HCT116 (cell line): ENCODE measurements around the gene MAPK1IP1L. TPM values are rescaled to one million over a fixed set of nuclear protein-coding genes. Genes with fewer than 3 reads are reported as not detected.

ENCODE experiments used
- ATAC-seq: fragments of 200-7000 bp; cut with Tn5 transposase; 2 replicates; pipeline ENCODE4 v1.9.1; 2020; ENCODE audit warnings: mild to moderate bottlenecking, moderate library complexity
- BruUV-seq: library from RNA; stranded (reverse); fragments of 400-500 nt; replicated peaks from 2 replicates; lab custom pipeline; 2021; lab: Mats Ljungman, UMichigan
- CTCF ChIA-PET: fragments of 300-600 bp; sonication (Branson Sonifier 250); formaldehyde crosslinking; loops from one replicate; lab custom pipeline; 2021; ENCODE audit warnings: antibody characterized with exemption; lab: Charles Lee
- POLR2A ChIA-PET: fragments of 300-600, 350-600 bp; sonication (Branson Sonifier 250); formaldehyde crosslinking; loops from one replicate; lab custom pipeline; 2021; ENCODE audit warnings: antibody characterized with exemption; lab: Charles Lee
- RAD21 ChIA-PET, 2 experiments: fragments of 300-600 bp; sonication (Branson Sonifier 250); formaldehyde crosslinking; loops; one replicate each; lab custom pipeline; 2023; ENCODE audit warnings: low total read pairs in 2 of 2; ENCODE audit not compliant: uncharacterized antibody in 2 of 2, unreplicated experiment in 2 of 2, low non-redundant PET in 1 of 2; lab: Charles Lee
- DNase-seq: peaks from one replicate; pipeline ENCODE4 v3.0.0-alpha.2; 2010; ENCODE audit warnings: low read depth, low spot score
- H2AFZ ChIP-seq: fragments of 200-600 bp; shearing (Covaris generic), sonication (generic); 2 replicates; pipeline ENCODE4 v1.6.1; 2017; ENCODE audit warnings: low read depth, mixed run types, mixed read lengths, antibody characterized with exemption, low read length; ENCODE audit not compliant: poor library complexity, severe bottlenecking
- H3K27ac ChIP-seq: 2 replicates; pipeline ENCODE4 v1.5.1; 2012; ENCODE audit warnings: low read depth, low read length
- H3K27me3 ChIP-seq: fragments of 200-600 bp; sonication (generic); 2 replicates; pipeline ENCODE4 v1.6.1; 2016; ENCODE audit warnings: mixed run types, low read length, mixed read lengths; ENCODE audit not compliant: insufficient read depth
- H3K36me3 ChIP-seq, 2 experiments: fragments of 200-500 bp in 1 of 2; fragments of 200-600 bp in 1 of 2; sonication (Bioruptor generic) in 1 of 2; sonication (generic) in 1 of 2; 2 replicates each; pipeline versions ENCODE4 v1.5.1 to v1.6.1; 2014 to 2016; ENCODE audit warnings: low read length in 2 of 2, inconsistent platforms in 1 of 2, mixed read lengths in 1 of 2, mixed run types in 1 of 2; ENCODE audit not compliant: insufficient read depth in 2 of 2, control insufficient read depth in 1 of 2
- H3K4me1 ChIP-seq, 2 experiments: fragments of 200-600 bp in 1 of 2; sonication (generic) in 1 of 2; 2 replicates each; pipeline versions ENCODE4 v1.5.1 to v1.6.1; 2012 to 2017; ENCODE audit warnings: low read length in 2 of 2, inconsistent platforms in 1 of 2, mild to moderate bottlenecking in 1 of 2, mixed read lengths in 1 of 2, mixed run types in 1 of 2, moderate library complexity in 1 of 2; ENCODE audit not compliant: insufficient read depth in 2 of 2, control insufficient read depth in 1 of 2
- H3K4me2 ChIP-seq: fragments of 200-600 bp; sonication (generic); 2 replicates; pipeline ENCODE4 v1.6.1; 2017; ENCODE audit warnings: mixed run types, low read length, mixed read lengths
- H3K4me3 ChIP-seq, 2 experiments: fragments of 200-600 bp in 1 of 2; sonication (generic) in 1 of 2; replicated peaks in 1 of 2; 2 replicates each; pipeline ENCODE4 v1.5.1; 2011 to 2016; ENCODE audit warnings: low read length in 2 of 2, control low read depth in 1 of 2, low read depth in 1 of 2, mild to moderate bottlenecking in 1 of 2, mixed read lengths in 1 of 2, mixed run types in 1 of 2
- H3K79me2 ChIP-seq: fragments of 200-600 bp; sonication (generic); 2 replicates; pipeline ENCODE4 v1.6.1; 2017; ENCODE audit warnings: mild to moderate bottlenecking, mixed run types, low read length, moderate library complexity, mixed read lengths; ENCODE audit not compliant: insufficient read depth
- H3K9ac ChIP-seq: fragments of 200-600 bp; sonication (generic); 2 replicates; pipeline ENCODE4 v1.6.1; 2016; ENCODE audit warnings: low read length, mixed read lengths
- H3K9me2 ChIP-seq: fragments of 200-600 bp; sonication (generic), shearing (Covaris generic); 2 replicates; pipeline ENCODE4 v1.6.1; 2017; ENCODE audit warnings: mixed run types, mild to moderate bottlenecking, moderate library complexity; ENCODE audit not compliant: insufficient read depth
- H3K9me3 ChIP-seq, 2 experiments: fragments of 200-500 bp in 1 of 2; fragments of 200-600 bp in 1 of 2; sonication (Bioruptor generic) in 1 of 2; sonication (generic) in 1 of 2; 2 replicates each; pipeline ENCODE4 v1.6.1; 2014 to 2017; ENCODE audit warnings: low read length in 2 of 2, mixed read lengths in 2 of 2, inconsistent platforms in 1 of 2, low read depth in 1 of 2, mild to moderate bottlenecking in 1 of 2, mixed run types in 1 of 2, moderate library complexity in 1 of 2; ENCODE audit not compliant: control insufficient read depth in 1 of 2, insufficient read depth in 1 of 2
- H4K20me1 ChIP-seq: fragments of 200-600 bp; sonication (generic), shearing (Covaris generic); 2 replicates; pipeline ENCODE4 v1.6.1; 2017; ENCODE audit warnings: mixed run types, mild to moderate bottlenecking, moderate library complexity; ENCODE audit not compliant: insufficient read depth
- ELF1 ChIP-seq: IDR thresholded peaks from 2 replicates; pipeline ENCODE4 v1.6.1; 2012; ENCODE audit warnings: low read depth, borderline replicate concordance
- POLR2A ChIP-seq: IDR thresholded peaks from 2 replicates; pipeline ENCODE4 v1.7.0; 2011; ENCODE audit warnings: borderline replicate concordance; ENCODE audit not compliant: insufficient read depth, insufficient read length; ENCODE audit errors: extremely low read depth
- RAD21 ChIP-seq: IDR thresholded peaks from 2 replicates; pipeline ENCODE4 v1.6.1; 2012; ENCODE audit warnings: low read depth, mild to moderate bottlenecking
- intact Hi-C: fragments of 100-400 bp; cut with micrococcal nuclease; formaldehyde crosslinking; loops from 2 replicates; pipeline ENCODE4 v1.10.0; 2022
- total RNA-seq: library from RNA; stranded (reverse); gene quantifications from one replicate; pipeline ENCODE4 v1.2.1, GENCODE V29; 2021; ENCODE audit not compliant: unreplicated experiment
- TF ChIP-seq, protein P1 (sequence below), 3 experiments: fragments of 200-600 bp in 1 of 3; sonication (generic) in 1 of 3; IDR thresholded peaks in 2 of 3; conservative IDR thresholded peaks in 1 of 3; 2 replicates each; pipeline ENCODE4 v1.5.1; 2012 to 2017; ENCODE audit warnings: low read depth in 2 of 3, low read length in 2 of 3, antibody characterized with exemption in 1 of 3, borderline replicate concordance in 1 of 3, control low read depth in 1 of 3, mild to moderate bottlenecking in 1 of 3, mixed read lengths in 1 of 3, mixed run types in 1 of 3, moderate library complexity in 1 of 3; ENCODE audit not compliant: insufficient read depth in 1 of 3

The MAPK1IP1L gene
- total RNA-seq, 1 experiment from 2014 or later: 101 TPM

GRCh38 chr14:55045087-55045486 is 6.4 kb upstream of the MAPK1IP1L start (continued):
- TF ChIP-seq, protein P1, sequence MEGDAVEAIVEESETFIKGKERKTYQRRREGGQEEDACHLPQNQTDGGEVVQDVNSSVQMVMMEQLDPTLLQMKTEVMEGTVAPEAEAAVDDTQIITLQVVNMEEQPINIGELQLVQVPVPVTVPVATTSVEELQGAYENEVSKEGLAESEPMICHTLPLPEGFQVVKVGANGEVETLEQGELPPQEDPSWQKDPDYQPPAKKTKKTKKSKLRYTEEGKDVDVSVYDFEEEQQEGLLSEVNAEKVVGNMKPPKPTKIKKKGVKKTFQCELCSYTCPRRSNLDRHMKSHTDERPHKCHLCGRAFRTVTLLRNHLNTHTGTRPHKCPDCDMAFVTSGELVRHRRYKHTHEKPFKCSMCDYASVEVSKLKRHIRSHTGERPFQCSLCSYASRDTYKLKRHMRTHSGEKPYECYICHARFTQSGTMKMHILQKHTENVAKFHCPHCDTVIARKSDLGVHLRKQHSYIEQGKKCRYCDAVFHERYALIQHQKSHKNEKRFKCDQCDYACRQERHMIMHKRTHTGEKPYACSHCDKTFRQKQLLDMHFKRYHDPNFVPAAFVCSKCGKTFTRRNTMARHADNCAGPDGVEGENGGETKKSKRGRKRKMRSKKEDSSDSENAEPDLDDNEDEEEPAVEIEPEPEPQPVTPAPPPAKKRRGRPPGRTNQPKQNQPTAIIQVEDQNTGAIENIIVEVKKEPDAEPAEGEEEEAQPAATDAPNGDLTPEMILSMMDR (IDR thresholded peaks at IDR 0.05 in 2 of 3, conservative IDR thresholded peaks at IDR 0.05 in 1 of 3; ENCODE audit: borderline replicate concordance in 1 of 3, insufficient read depth in 1 of 3, low read depth in 2 of 3, low read length in 2 of 3): no peak
- TF ChIP-seq, all 23 proteins: peak for 0

- Histone ChIP-seq H3K27me3 (no peaks in the 10 kb centered on the region), H3K27ac (no peak overlapping the region), H3K9me3 (no peaks in the 10 kb centered on the region), H3K9me2 (no peaks in the 10 kb centered on the region), H3K36me3 (peaks cover 14% of the 10 kb centered on the region in 2 experiments; a peak in 3 of 4 replicates), H2AFZ (no peak overlapping the region), H3K4me1 (peaks cover 4 to 9% of the 10 kb centered on the region in 2 experiments; a peak in 2 of 4 replicates), H3K4me2 (no peak overlapping the region), H4K20me1 (peaks cover 2% of the 10 kb centered on the region; the same call in 1 of the 2 replicates), H3K4me3 (no peak overlapping the region), H3K79me2 (peaks cover 7% of the 10 kb centered on the region), H3K9ac (no peak overlapping the region)
- intact Hi-C loops: no loop called here
- no peak for TF ChIP-seq ELF1
- TF ChIP-seq POLR2A: no peak
- TF ChIP-seq RAD21: no peak
- ATAC-seq (no peak), DNase-seq (no peak)
- BruUV-seq: no TSS peak
- ChIA-PET POLR2A (interaction anchor here (2.1 kb wide), 1 partner anchor 20 kb away, joined by 5 read pairs; the partner anchor contains the start of genes SOCS4 and WDHD1), CTCF (no interaction called here), RAD21 (no interaction called here)
Observed at GRCh38 chr14:55047301-55048053, 4.0 kb upstream of the MAPK1IP1L start.
